Tibial artery (tissue), 4 donors: ENCODE results near the gene GSTP1.

Experiments used
- DNase-seq, 2 donors: peaks; one replicate each; pipeline ENCODE4 v3.0.0-alpha.2; 2019
- H3K27ac ChIP-seq, 2 donors: fragments of 200-600 bp; sonication (generic) in 1 of 2; 1 replicate in 1 of 2; 2 replicates in 1 of 2; pipeline ENCODE4 v1.5.1; 2018 to 2019; ENCODE audit warnings: mild to moderate bottlenecking in 1 of 2
- H3K27me3 ChIP-seq, 2 donors: fragments of 200-600 bp; sonication (generic) in 1 of 2; one replicate each; pipeline versions ENCODE4 v1.5.1 to v1.6.0; 2016 to 2019
- H3K36me3 ChIP-seq, 3 donors: fragments of 200-600 bp; sonication (generic) in 2 of 3; one replicate each; pipeline ENCODE4 v1.5.1; 2016 to 2019; ENCODE audit warnings: mild to moderate bottlenecking in 2 of 3
- H3K4me1 ChIP-seq, 4 donors: fragments of 200-600 bp; sonication (generic) in 2 of 4; 1 replicate in 3 of 4; 2 replicates in 1 of 4; pipeline ENCODE4 v1.5.1; 2016 to 2019
- H3K4me3 ChIP-seq, 2 donors: fragments of 200-600 bp; sonication (generic) in 1 of 2; 1 replicate in 1 of 2; 2 replicates in 1 of 2; pipeline ENCODE4 v1.5.1; 2018 to 2019; ENCODE audit warnings: mild to moderate bottlenecking in 2 of 2
- H3K9me3 ChIP-seq, 3 donors: fragments of 200-600 bp; sonication (generic) in 1 of 3; one replicate each; pipeline ENCODE4 v1.5.1; 2016 to 2019
- CTCF ChIP-seq, 2 experiments: fragments of 200-600 bp in 1 of 2; fragments of 450-650 bp in 1 of 2; IDR thresholded peaks; one replicate each; pipeline ENCODE4 v1.5.1; 2017 to 2019; ENCODE audit warnings: antibody characterized with exemption in 2 of 2, mild to moderate bottlenecking in 1 of 2, moderate library complexity in 1 of 2
- intact Hi-C: fragments of 100-400 bp; cut with DNase I; formaldehyde crosslinking; loops from one replicate; pipeline ENCODE4 v1.15.0; 2023; ENCODE audit warnings: low total_unique reads

GSTP1 gene

DNA sequence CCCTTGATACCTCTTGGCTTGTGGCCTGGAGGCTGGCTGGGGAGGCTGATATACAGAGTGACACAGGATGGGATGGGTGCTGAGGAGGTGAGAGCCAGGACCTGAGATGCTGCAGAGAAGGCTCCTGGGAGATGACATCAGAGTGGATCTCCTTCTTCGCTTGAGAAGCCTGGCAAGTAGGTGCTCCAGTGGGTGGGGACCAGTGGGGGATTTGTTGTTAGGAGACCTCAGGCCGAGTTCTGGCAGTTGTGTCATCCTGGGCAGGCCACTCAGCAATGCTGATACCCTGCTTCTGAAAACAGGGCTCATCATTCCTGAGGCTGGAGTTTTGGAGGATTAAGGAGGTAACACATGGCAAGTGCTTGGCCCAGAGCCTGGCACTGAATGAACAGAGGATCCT is 21.2 kb downstream of the GSTP1 start:
- Histone ChIP-seq H3K27me3 (peaks cover 0 to 2% of the 10 kb centered on the region in 2 donors), H3K9me3 (no peaks in the 10 kb centered on the region), H3K4me3 (no peak overlapping the region), H3K4me1 (peaks cover 0 to 21% (median 18%) of the 10 kb centered on the region in 4 donors), H3K36me3 (peaks cover 6 to 15% (median 15%) of the 10 kb centered on the region in 3 donors), H3K27ac (peak overlapping the region in 1 of 2 donors; percentile 91)
- intact Hi-C loops: no loop called here
- no peak for TF ChIP-seq CTCF (IDR thresholded peaks at IDR 0.05)
- DNase-seq: no peak

- peaks cover 6 to 21% (median 19%) of the 10 kb centered on the region in 3 donors for H3K36me3 ChIP-seq
- no peaks in the 10 kb centered on the region for H3K9me3 ChIP-seq
- H3K4me3 ChIP-seq: no peak overlapping the region
- H3K27me3 ChIP-seq: peaks cover 0 to 1% of the 10 kb centered on the region in 2 donors
- H3K4me1 ChIP-seq: peaks cover 0 to 21% (median 18%) of the 10 kb centered on the region in 4 donors
- DNase-seq: no peak
- no peak for TF ChIP-seq CTCF (IDR thresholded peaks at IDR 0.05)
- intact Hi-C loops: no loop called here
- peak overlapping the region; percentile 78 to 91 for H3K27ac ChIP-seq
Measured at GRCh38 chr11:67605231-67606011, 21.8 kb downstream of the GSTP1 start.

DNA sequence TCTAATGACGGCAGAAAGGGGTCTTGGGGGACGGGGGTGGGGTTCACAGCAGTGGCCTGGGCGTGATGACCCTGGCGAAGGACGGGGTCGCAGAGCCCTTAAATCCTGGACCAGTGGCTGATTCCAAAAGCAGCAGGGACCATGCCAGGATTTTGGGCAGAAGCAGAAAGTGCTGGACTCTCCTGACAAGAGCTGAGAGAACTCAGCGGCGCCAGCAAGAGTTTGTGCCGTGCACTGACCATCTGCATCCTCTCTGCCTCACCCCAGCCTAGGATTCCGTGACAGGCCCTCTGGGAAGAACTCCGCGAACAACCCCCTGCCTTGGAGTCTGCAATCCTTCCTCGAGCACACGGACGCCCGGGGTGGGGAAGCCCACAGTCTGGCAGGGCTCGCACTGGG is 22.5 kb downstream of the GSTP1 start:
- intact Hi-C loops: no loop called here
- H3K4me3 ChIP-seq: peak overlapping the region; percentile 74 to 93
- DNase-seq: no peak
- H3K27ac ChIP-seq: peak overlapping the region; percentile 78 to 91
- H3K9me3 ChIP-seq: no peaks in the 10 kb centered on the region
- H3K4me1 ChIP-seq: peaks cover 0 to 21% (median 18%) of the 10 kb centered on the region in 4 donors
- H3K36me3 ChIP-seq: peaks cover 12 to 28% (median 26%) of the 10 kb centered on the region in 3 donors
- H3K27me3 ChIP-seq: no peaks in the 10 kb centered on the region
- TF ChIP-seq CTCF (IDR thresholded peaks at IDR 0.05): no peak

- TF ChIP-seq CTCF (IDR thresholded peaks at IDR 0.05): peak; percentile 65 to 73
- H3K4me1 ChIP-seq: peaks cover 0 to 21% (median 18%) of the 10 kb centered on the region in 4 donors
- intact Hi-C loops: no loop called here
- H3K9me3 ChIP-seq: no peaks in the 10 kb centered on the region
- peak within 1 kb of the TSS; percentile 74 to 93 for H3K4me3 ChIP-seq
- H3K27me3 ChIP-seq: no peaks in the 10 kb centered on the region
- H3K27ac ChIP-seq: peak within 1 kb of the TSS; percentile 78 to 91
- peak; percentile 98 for DNase-seq
- H3K36me3 ChIP-seq: peaks cover 12 to 34% (median 32%) of the 10 kb centered on the region in 3 donors
Measured at GRCh38 chr11:67606492-67607295, 23.1 kb downstream of the GSTP1 start, which contains the start of gene NDUFV1. Gene NDUFV1, plus strand, starts transcription at chr11:67606936. Its CDS starts 69 bp downstream, at chr11:67607005.

GRCh38 chr11:67607507-67607906 is 23.9 kb downstream of the GSTP1 start:
- TF ChIP-seq CTCF (IDR thresholded peaks at IDR 0.05): no peak
- Histone ChIP-seq H3K4me3 (peak overlapping the region; percentile 74 to 93), H3K27me3 (no peaks in the 10 kb centered on the region), H3K27ac (peak overlapping the region; percentile 78 to 91), H3K4me1 (peaks cover 0 to 21% (median 18%) of the 10 kb centered on the region in 4 donors), H3K36me3 (peaks cover 18 to 42% (median 40%) of the 10 kb centered on the region in 3 donors), H3K9me3 (no peaks in the 10 kb centered on the region)
- intact Hi-C loops: no loop called here
- no peak for DNase-seq
